ENCODE results near the gene BID. TPM values are rescaled to one million over a fixed set of nuclear protein-coding genes. Genes with fewer than 3 reads are reported as not detected.

Gene BID
- total RNA-seq, 1 experiment from 2014 or later, result 23.2 TPM

- no peak overlapping the region for H2BK15ac ChIP-seq (ENCODE audit: low read depth, low read length)
- H4K91ac ChIP-seq (ENCODE audit: insufficient read length, low read depth, low read length), result no peak overlapping the region
- no peak overlapping the region for H2BK12ac ChIP-seq (ENCODE audit: insufficient read length, low read depth, low read length)
- H3K56ac ChIP-seq (ENCODE audit: insufficient read length, low read depth, low read length), result no peak overlapping the region
- Mint-ChIP-seq H3K4me3 (no peak overlapping the region), H3K27me3 (ENCODE audit: low read depth) (no peaks in the 10 kb centered on the region), H3K9me3 (no peaks in the 10 kb centered on the region), H3K4me1 (peaks cover 11% of the 10 kb centered on the region in 2 experiments), H3K36me3 (ENCODE audit: insufficient read depth in 1 of 3, low read depth in 3 of 3) (peaks cover 0 to 4% (median 0%) of the 10 kb centered on the region in 3 experiments; a peak in 5 of 7 replicates), H3K27ac (no peak overlapping the region)
- no peaks in the 10 kb centered on the region for H3K79me1 ChIP-seq (ENCODE audit: insufficient read depth, low read depth, low read length, poor library complexity, severe bottlenecking)
- no peak overlapping the region for H2BK20ac ChIP-seq (ENCODE audit: low read depth, low read length, poor library complexity, severe bottlenecking)
- H3K4me2 ChIP-seq (ENCODE audit: insufficient read depth, insufficient read length, low read length), result no peak overlapping the region
- no peak overlapping the region for H4K5ac ChIP-seq (ENCODE audit: insufficient read length, low read depth, low read length)
- no peak overlapping the region for H2AFZ ChIP-seq (ENCODE audit: low read length)
- no peaks in the 10 kb centered on the region for H3K27me3 ChIP-seq (ENCODE audit: insufficient read depth, low read length)
- no peaks in the 10 kb centered on the region for H3K4me1 ChIP-seq (ENCODE audit: insufficient read depth, low read length)
- H3K14ac ChIP-seq (ENCODE audit: insufficient read depth, low read length), result no peak overlapping the region
- no peak for DNase-seq
- H2AK5ac ChIP-seq (ENCODE audit: insufficient read length, low read length), result no peak overlapping the region
- no peak overlapping the region for H3K9ac ChIP-seq (ENCODE audit: extremely low read depth, insufficient read length, low read length)
- H3K27ac ChIP-seq (ENCODE audit: insufficient read length, low read depth, low read length), result no peak overlapping the region
- H2BK120ac ChIP-seq (ENCODE audit: low read depth, low read length, poor library complexity, severe bottlenecking), result no peak overlapping the region
- no peaks in the 10 kb centered on the region for H4K20me1 ChIP-seq (ENCODE audit: control insufficient read depth, insufficient read depth, insufficient read length)
- H4K8ac ChIP-seq (replicated peaks; ENCODE audit: insufficient read length, low read depth, low read length), result no peak overlapping the region
- H3K4ac ChIP-seq (ENCODE audit: low read depth, low read length), result no peak overlapping the region
- H2BK5ac ChIP-seq (ENCODE audit: insufficient read length, low read length), result no peak overlapping the region
- no peaks in the 10 kb centered on the region for H3K79me2 ChIP-seq (ENCODE audit: insufficient read depth, low read length)
- H3K18ac ChIP-seq (ENCODE audit: insufficient read length, low read depth, low read length), result no peak overlapping the region
- no peak overlapping the region for H3K23ac ChIP-seq (ENCODE audit: insufficient read length, low read depth, low read length)
- H3K23me2 ChIP-seq (ENCODE audit: insufficient read length, low read depth, low read length, poor library complexity, severe bottlenecking), result no peaks in the 10 kb centered on the region
- no CpG with 5 or more reads among the region's 27 CpGs for WGBS (ENCODE audit: extremely low coverage, insufficient read length, low lambda C conversion rate)
- H3K9me3 ChIP-seq (ENCODE audit: control insufficient read depth, low read depth, low read length), result no peaks in the 10 kb centered on the region
- no peak overlapping the region for H3T11ph ChIP-seq (ENCODE audit: low read length)
- TF ChIP-seq CTCF (conservative IDR thresholded peaks at IDR 0.05), result no peak
These were observed 15.3 kb upstream of the BID start for GRCh38 chr22:17789379-17790200.

Measured in H9 (cell line).